Measurements from ENCODE around the gene TK2.

Gene TK2

DNA sequence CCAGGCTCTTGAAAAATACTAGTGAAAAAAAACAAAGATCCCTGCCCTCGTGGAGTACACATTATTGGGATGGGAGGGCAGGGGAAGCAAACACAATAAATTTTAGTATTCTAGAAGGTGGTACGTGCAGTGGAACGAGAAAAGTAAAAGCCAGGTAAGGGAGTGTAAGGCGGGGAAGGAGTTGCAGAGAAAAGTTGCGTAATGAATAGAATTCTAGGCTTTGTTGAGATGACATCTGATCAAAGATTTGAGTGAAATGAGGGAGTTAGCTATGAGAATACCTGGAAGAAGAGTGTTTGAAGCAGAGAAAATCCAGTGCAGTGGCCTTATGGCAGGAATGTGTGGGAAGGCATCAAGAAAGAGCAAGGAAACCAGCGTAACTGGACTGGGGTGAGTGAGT is 4.6 kb upstream of the TK2 start:
- Histone ChIP-seq H4K20me1 (ENCODE audit: insufficient read depth, low read length) (peaks cover 10% of the 10 kb centered on the region; the same call in 1 of the 2 replicates), H3K9ac (ENCODE audit: low read length) (no peak overlapping the region), H3K4me1 (ENCODE audit: low read length) (peaks cover 53% of the 10 kb centered on the region), H3K27ac (ENCODE audit: low read length) (no peak overlapping the region), H3F3A (ENCODE audit: insufficient read depth, low read length) (peaks cover 29% of the 10 kb centered on the region), H3K79me2 (ENCODE audit: low read length) (peaks cover 71% of the 10 kb centered on the region), H3K27me3 (replicated peaks; ENCODE audit: insufficient read depth, low read length) (no peaks in the 10 kb centered on the region), H3K36me3 (replicated peaks; ENCODE audit: insufficient read depth, low read length) (0 out of 2 replicates have a peak, but pooled peaks cover 9% of the 10 kb centered on the region), H3K9me2 (replicated peaks; ENCODE audit: insufficient read depth, low read length) (no peaks in the 10 kb centered on the region), H3K9me3 (replicated peaks; ENCODE audit: insufficient read depth, low read length) (no peaks in the 10 kb centered on the region), H3K4me2 (ENCODE audit: low read depth, low read length) (peak overlapping the region; percentile 86), H3K4me3 (ENCODE audit: low read length) (0 out of 2 replicates have a peak overlapping the region, but pooled peaks have one; percentile 83), H2AFZ (ENCODE audit: low read length) (no peak overlapping the region)
- DNase-seq: no peak
- TF ChIP-seq, protein P1, sequence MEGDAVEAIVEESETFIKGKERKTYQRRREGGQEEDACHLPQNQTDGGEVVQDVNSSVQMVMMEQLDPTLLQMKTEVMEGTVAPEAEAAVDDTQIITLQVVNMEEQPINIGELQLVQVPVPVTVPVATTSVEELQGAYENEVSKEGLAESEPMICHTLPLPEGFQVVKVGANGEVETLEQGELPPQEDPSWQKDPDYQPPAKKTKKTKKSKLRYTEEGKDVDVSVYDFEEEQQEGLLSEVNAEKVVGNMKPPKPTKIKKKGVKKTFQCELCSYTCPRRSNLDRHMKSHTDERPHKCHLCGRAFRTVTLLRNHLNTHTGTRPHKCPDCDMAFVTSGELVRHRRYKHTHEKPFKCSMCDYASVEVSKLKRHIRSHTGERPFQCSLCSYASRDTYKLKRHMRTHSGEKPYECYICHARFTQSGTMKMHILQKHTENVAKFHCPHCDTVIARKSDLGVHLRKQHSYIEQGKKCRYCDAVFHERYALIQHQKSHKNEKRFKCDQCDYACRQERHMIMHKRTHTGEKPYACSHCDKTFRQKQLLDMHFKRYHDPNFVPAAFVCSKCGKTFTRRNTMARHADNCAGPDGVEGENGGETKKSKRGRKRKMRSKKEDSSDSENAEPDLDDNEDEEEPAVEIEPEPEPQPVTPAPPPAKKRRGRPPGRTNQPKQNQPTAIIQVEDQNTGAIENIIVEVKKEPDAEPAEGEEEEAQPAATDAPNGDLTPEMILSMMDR (IDR thresholded peaks at IDR 0.05; ENCODE audit: low read length): no peak
- TF ChIP-seq EZH2 (optimal IDR thresholded peaks at IDR 0.05; ENCODE audit: low read depth, low read length): no peak
- no peak for TF ChIP-seq EZH2phosphoT487 (IDR thresholded peaks at IDR 0.05; ENCODE audit: low read length)

DNA sequence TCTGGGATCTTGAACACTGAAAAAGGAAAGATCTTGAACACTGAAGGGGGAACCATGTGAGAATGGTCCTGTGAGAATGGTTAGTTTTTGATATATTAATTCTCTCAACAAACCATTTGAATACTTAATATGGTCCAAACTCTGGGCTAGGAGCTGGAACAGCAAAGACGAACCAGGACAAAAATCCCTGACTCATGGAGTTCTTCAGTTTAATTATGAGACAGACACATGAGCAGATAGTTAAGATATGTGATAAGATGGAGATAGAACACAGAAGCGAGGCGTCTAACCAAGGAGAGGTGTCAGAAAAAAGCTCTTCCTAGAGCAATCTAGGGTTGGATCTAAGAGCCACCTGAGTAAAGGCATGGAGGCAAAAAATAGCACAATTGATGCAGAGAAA is 4.1 kb upstream of the TK2 start:
- H3K9me3 ChIP-seq (replicated peaks; ENCODE audit: insufficient read depth, low read length): no peaks in the 10 kb centered on the region
- peak overlapping the region; percentile 74; the same call in 1 of the 2 replicates for H3K9ac ChIP-seq (ENCODE audit: low read length)
- peaks cover 10% of the 10 kb centered on the region; the same call in 1 of the 2 replicates for H4K20me1 ChIP-seq (ENCODE audit: insufficient read depth, low read length)
- H3K27ac ChIP-seq (ENCODE audit: low read length): peak overlapping the region; percentile 81; the same call in 1 of the 2 replicates
- 0 out of 2 replicates have a peak, but pooled peaks cover 9% of the 10 kb centered on the region for H3K36me3 ChIP-seq (replicated peaks; ENCODE audit: insufficient read depth, low read length)
- H3K27me3 ChIP-seq (replicated peaks; ENCODE audit: insufficient read depth, low read length): no peaks in the 10 kb centered on the region
- H3K79me2 ChIP-seq (ENCODE audit: low read length): peaks cover 66% of the 10 kb centered on the region
- H2AFZ ChIP-seq (ENCODE audit: low read length): no peak overlapping the region
- H3K4me3 ChIP-seq (ENCODE audit: low read length): peak overlapping the region; percentile 83
- peak overlapping the region; percentile 86 for H3K4me2 ChIP-seq (ENCODE audit: low read depth, low read length)
- peaks cover 56% of the 10 kb centered on the region for H3K4me1 ChIP-seq (ENCODE audit: low read length)
- TF ChIP-seq, protein P1 (IDR thresholded peaks at IDR 0.05; ENCODE audit: low read length): no peak
- TF ChIP-seq EZH2phosphoT487 (IDR thresholded peaks at IDR 0.05; ENCODE audit: low read length) (no peak), EZH2 (optimal IDR thresholded peaks at IDR 0.05; ENCODE audit: low read depth, low read length) (no peak)
- no peaks in the 10 kb centered on the region for H3K9me2 ChIP-seq (replicated peaks; ENCODE audit: insufficient read depth, low read length)
- DNase-seq: no peak
- H3F3A ChIP-seq (ENCODE audit: insufficient read depth, low read length): peaks cover 34% of the 10 kb centered on the region

DNA sequence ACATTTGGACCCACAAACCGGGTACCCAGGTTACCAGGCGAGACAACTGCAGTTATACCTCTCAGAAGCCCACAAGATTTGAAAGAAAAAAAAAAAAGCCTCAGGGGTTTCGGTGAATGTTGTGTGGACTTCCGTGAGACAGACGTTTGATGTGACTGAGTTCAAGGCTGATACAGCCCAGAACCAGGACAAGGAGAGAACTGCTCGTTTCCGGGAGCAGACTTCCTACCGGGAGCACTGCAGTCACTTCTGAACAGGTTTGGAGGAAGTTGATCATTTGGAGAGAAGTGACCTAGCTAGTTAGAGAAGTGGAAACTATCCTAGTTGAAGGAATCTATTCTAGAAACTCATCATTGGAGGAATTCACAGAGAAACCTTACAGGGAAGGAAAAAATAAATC is 3.3 kb upstream of the TK2 start:
- no peaks in the 10 kb centered on the region for H3K27me3 ChIP-seq (replicated peaks; ENCODE audit: insufficient read depth, low read length)
- peak overlapping the region; percentile 74 for H3K9ac ChIP-seq (ENCODE audit: low read length)
- H4K20me1 ChIP-seq (ENCODE audit: insufficient read depth, low read length): 0 out of 2 replicates have a peak, but pooled peaks cover 4% of the 10 kb centered on the region
- TF ChIP-seq, protein P1 (IDR thresholded peaks at IDR 0.05; ENCODE audit: low read length): no peak
- no peak for TF ChIP-seq EZH2phosphoT487 (IDR thresholded peaks at IDR 0.05; ENCODE audit: low read length)
- H3K9me2 ChIP-seq (replicated peaks; ENCODE audit: insufficient read depth, low read length): no peaks in the 10 kb centered on the region
- DNase-seq: peak; percentile 50
- peak overlapping the region; percentile 83 for H3K4me3 ChIP-seq (ENCODE audit: low read length)
- H3F3A ChIP-seq (ENCODE audit: insufficient read depth, low read length): peaks cover 36% of the 10 kb centered on the region
- peaks cover 55% of the 10 kb centered on the region for H3K4me1 ChIP-seq (ENCODE audit: low read length)
- H2AFZ ChIP-seq (ENCODE audit: low read length): no peak overlapping the region
- H3K79me2 ChIP-seq (ENCODE audit: low read length): peaks cover 58% of the 10 kb centered on the region
- H3K27ac ChIP-seq (ENCODE audit: low read length): peak overlapping the region; percentile 81; the same call in 1 of the 2 replicates
- no peaks in the 10 kb centered on the region for H3K9me3 ChIP-seq (replicated peaks; ENCODE audit: insufficient read depth, low read length)
- H3K36me3 ChIP-seq (replicated peaks; ENCODE audit: insufficient read depth, low read length): 0 out of 2 replicates have a peak, but pooled peaks cover 3% of the 10 kb centered on the region
- peak overlapping the region; percentile 86 for H3K4me2 ChIP-seq (ENCODE audit: low read depth, low read length)

Data from MM.1S (cell line).